Osteoblast (primary cell): ENCODE measurements around the gene UNC5C. TPM values are rescaled to one million over a fixed set of nuclear protein-coding genes. Genes with fewer than 3 reads are reported as not detected.
A peak's percentile ranks its signal among the peaks of the same experiment; 100 is the strongest.

Source experiments
- DNase-seq: peaks from one replicate; pipeline ENCODE4 v3.0.0; 2011; ENCODE audit warnings: low spot score, mixed read lengths; ENCODE audit not compliant: insufficient read length; ENCODE audit errors: missing footprints
- H2AFZ ChIP-seq: 2 replicates; pipeline ENCODE4 v1.6.0; 2011; ENCODE audit warnings: mild to moderate bottlenecking, low read length
- H3K27ac ChIP-seq: 2 replicates; pipeline ENCODE4 v1.5.1; 2011; ENCODE audit warnings: mild to moderate bottlenecking, low read depth, low read length, moderate library complexity
- H3K27me3 ChIP-seq: 2 replicates; pipeline ENCODE4 v1.6.0; 2012; ENCODE audit warnings: mild to moderate bottlenecking, control low read depth, inconsistent platforms, low read length, moderate library complexity; ENCODE audit not compliant: insufficient read depth
- H3K36me3 ChIP-seq: 2 replicates; pipeline ENCODE4 v1.5.1; 2011; ENCODE audit warnings: mild to moderate bottlenecking, low read length, control low read depth, moderate library complexity; ENCODE audit not compliant: insufficient read depth
- H3K4me1 ChIP-seq: 2 replicates; pipeline ENCODE4 v1.5.1; 2011; ENCODE audit warnings: mild to moderate bottlenecking, low read length, control low read depth, moderate library complexity; ENCODE audit not compliant: insufficient read depth
- H3K4me2 ChIP-seq: 2 replicates; pipeline ENCODE4 v1.6.0; 2011; ENCODE audit warnings: mild to moderate bottlenecking, low read length; ENCODE audit not compliant: insufficient read depth
- H3K4me3 ChIP-seq: fragments of 200-600 bp; sonication (generic); 3 replicates; pipeline ENCODE4 v1.5.1; 2012; ENCODE audit warnings: mild to moderate bottlenecking, low read length, inconsistent platforms; ENCODE audit not compliant: insufficient read depth
- H3K79me2 ChIP-seq: 2 replicates; pipeline ENCODE4 v1.6.0; 2012; ENCODE audit warnings: mild to moderate bottlenecking, low read length, control low read depth, inconsistent platforms; ENCODE audit not compliant: insufficient read depth
- H3K9me3 ChIP-seq: 2 replicates; pipeline ENCODE4 v1.5.1; 2011; ENCODE audit warnings: low read depth, low read length, control low read depth
- H4K20me1 ChIP-seq: 2 replicates; pipeline ENCODE4 v1.6.0; 2012; ENCODE audit warnings: mild to moderate bottlenecking, low read length, control low read depth; ENCODE audit not compliant: insufficient read depth
- CTCF ChIP-seq: IDR thresholded peaks from 2 replicates; pipeline ENCODE4 v1.5.1; 2011; ENCODE audit warnings: mild to moderate bottlenecking, low read depth, low read length, moderate library complexity; ENCODE audit errors: extremely low read depth
- total RNA-seq: library from RNA; depleted of rRNA; stranded (reverse); fragments of >200 nt; gene quantifications from 2 replicates; pipeline ENCODE4 v1.2.3, GENCODE V29; 2012

Gene UNC5C
- total RNA-seq, 1 donor = 9.0 TPM

DNA sequence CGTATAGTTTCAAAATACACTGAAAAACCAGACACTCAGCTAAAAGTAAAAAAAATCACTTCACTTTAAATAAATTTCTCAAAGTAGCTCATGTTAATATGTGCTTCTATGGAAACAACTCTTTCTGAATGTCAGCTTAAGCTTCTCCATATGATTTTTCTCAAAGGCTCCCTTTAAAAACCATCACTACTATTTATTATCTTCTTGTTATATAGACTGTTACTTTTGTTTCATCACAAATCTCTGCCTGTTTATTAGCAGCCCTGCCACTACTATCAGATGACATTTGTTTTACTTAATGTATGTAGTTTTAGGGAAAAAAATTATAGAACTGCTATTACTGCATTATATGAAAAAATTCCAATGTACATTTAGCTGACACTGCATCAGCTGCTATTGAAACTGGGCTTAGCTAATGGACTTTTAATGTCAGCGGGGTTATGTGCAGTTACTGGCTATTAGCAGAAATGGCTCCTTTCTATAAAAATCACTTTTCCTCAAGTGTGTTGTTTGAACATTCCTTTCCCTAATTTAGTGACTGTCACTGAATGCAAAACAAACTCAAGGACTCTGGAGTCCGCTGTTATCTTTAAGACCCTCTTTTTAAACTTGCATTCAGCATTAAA lies 10.8 kb downstream of the UNC5C start:
- DNase-seq = no peak
- H3K4me1 ChIP-seq = peaks cover 27% of the 10 kb centered on the region
- peak overlapping the region; percentile 66 for H3K4me3 ChIP-seq
- H3K27ac ChIP-seq = peak overlapping the region; percentile 70
- H3K27me3 ChIP-seq = no peaks in the 10 kb centered on the region
- H3K36me3 ChIP-seq = no peaks in the 10 kb centered on the region
- peaks cover 60% of the 10 kb centered on the region for H3K79me2 ChIP-seq
- H2AFZ ChIP-seq = peak overlapping the region; percentile 89
- H3K4me2 ChIP-seq = peak overlapping the region; percentile 89
- TF ChIP-seq CTCF = no peak
- no peaks in the 10 kb centered on the region for H3K9me3 ChIP-seq
- H4K20me1 ChIP-seq = no peaks in the 10 kb centered on the region

- Histone ChIP-seq H3K27ac (peak overlapping the region; percentile 70), H3K36me3 (no peaks in the 10 kb centered on the region), H3K4me3 (peak overlapping the region; percentile 66), H4K20me1 (no peaks in the 10 kb centered on the region), H3K4me2 (peak overlapping the region; percentile 89), H3K4me1 (peaks cover 27% of the 10 kb centered on the region), H2AFZ (peak overlapping the region; percentile 89), H3K79me2 (peaks cover 57% of the 10 kb centered on the region), H3K9me3 (no peaks in the 10 kb centered on the region), H3K27me3 (no peaks in the 10 kb centered on the region)
- TF ChIP-seq CTCF = no peak
- no peak for DNase-seq
Observed at GRCh38 chr4:95537191-95537590, 11.6 kb downstream of the UNC5C start.

- H3K27ac ChIP-seq = peak overlapping the region; percentile 70
Observed at GRCh38 chr4:95536650-95537049, 12.1 kb downstream of the UNC5C start.

DNA sequence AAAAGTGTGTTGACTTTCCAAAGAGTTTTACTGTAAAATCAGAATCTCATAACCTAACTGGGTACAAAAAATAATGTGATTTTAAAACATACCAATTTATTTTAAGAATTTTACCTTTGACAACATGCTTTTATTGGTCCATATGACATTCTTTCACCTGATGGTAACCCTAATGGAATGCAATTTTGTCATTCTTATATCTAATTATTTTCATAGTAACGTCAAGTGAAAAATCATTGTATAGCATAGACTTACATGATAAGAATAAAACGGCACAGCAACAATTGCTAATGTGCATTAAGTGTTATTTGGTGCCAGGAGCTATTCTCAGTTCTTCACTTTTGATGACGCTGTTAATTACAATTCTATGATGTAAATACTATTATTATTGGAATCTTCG lies 13.6 kb downstream of the UNC5C start:
- Histone ChIP-seq H3K79me2 (peaks cover 48% of the 10 kb centered on the region), H3K27me3 (no peaks in the 10 kb centered on the region), H2AFZ (no peak overlapping the region), H3K36me3 (no peaks in the 10 kb centered on the region), H3K4me1 (peaks cover 17% of the 10 kb centered on the region), H3K4me2 (peak overlapping the region; percentile 57), H3K9me3 (no peaks in the 10 kb centered on the region), H4K20me1 (no peaks in the 10 kb centered on the region), H3K4me3 (no peak overlapping the region), H3K27ac (peak overlapping the region; percentile 6)
- DNase-seq = no peak
- no peak for TF ChIP-seq CTCF

More at GRCh38 chr4:95536650-95537049, 12.1 kb downstream of the UNC5C start:
- TF ChIP-seq CTCF = no peak
- Histone ChIP-seq H3K9me3 (no peaks in the 10 kb centered on the region), H3K27me3 (no peaks in the 10 kb centered on the region), H3K4me1 (peaks cover 26% of the 10 kb centered on the region), H3K79me2 (peaks cover 55% of the 10 kb centered on the region), H3K36me3 (no peaks in the 10 kb centered on the region), H4K20me1 (no peaks in the 10 kb centered on the region), H2AFZ (no peak overlapping the region), H3K4me3 (peak overlapping the region; percentile 66), H3K4me2 (peak overlapping the region; percentile 89)
- DNase-seq = no peak
